ENCODE measurements around the gene ZNF772.

The ZNF772 gene

DNA sequence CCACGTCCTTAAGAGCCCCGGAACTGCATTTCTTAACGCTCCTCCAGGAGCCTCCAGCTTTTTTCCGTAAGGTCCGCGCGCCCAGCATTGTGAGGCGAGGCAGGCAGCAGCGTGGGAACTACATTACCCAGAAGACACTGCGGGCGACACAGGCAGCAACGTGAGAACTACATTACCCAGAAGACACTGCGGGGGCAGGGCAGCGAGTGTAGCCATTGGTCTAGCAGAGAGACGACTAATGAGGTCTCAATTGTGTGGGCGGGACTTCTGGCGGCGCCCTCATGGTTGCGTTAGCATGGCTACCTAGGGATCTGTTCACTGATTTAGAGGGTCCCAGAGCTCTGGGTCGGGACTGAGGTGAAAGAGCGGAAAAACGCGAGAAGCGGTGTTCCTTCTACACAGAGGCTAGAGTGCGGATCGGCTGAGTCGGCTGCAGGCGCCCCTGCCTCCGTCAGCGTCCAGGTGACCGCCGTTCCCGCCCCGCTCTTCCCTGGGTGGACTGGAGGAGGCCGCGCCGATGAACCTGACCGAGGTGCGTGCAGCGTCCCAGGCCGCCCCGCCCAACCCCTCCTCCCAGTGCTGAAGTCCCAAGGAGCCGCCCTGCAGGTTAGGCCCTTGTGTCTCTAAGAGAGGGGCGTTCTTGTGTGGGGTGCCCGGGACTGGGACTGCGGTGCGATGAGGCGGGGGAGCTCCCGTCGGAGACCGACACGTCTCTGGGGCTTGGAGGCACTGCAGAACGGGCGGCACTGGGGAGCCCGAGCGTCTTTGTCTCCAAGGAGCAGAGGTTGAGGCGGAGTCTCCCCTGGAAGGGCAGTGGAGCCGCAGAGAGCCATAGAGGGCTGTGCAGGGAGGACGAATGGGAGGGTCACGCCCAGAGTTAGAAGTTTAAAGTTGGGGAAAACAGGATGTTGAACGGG is 42.0 kb downstream of the ZNF772 start, which contains the start of gene ZNF749:
TSS of gene ZNF749 (plus strand) at position 264 of the 917 bp plus-strand sequence. CDS start at position 518, 254 bp downstream.
- peak; percentile 90 to 95 for DNase-seq (ENCODE audit: low read depth in 2 of 2)

DNA sequence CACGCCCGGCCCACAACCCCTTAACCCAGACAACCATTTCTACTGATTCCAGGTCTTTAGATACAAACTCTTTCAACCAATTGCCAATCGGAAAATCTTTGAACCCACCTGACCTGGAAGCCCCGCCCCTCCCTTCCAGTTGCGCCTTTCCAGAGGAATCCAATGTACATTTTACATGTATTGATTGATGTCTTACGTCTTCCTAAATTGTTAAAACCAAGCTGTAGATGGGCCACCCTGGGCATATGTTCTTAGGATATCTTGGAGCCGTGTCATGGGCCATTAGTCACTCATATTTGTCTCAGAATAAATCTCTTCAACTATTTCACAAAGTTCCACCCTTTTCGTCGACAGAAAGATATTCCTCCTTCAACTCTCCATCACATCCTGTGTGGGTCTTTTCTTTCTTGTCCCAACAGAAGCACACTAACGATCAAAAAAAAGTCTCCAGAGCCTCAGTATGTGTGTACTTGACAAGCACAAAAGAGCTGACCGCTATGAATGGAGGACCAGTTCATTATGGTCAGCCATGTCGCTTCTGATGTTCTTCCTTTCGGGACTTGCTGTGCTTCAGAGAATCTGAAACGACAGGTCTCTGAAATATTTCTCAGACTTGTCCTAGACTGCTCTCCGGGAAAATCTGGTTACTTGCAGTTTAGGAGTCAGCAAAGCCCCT is 42.8 kb downstream of the ZNF772 start:
- peak in 1 of 2 donors; percentile 3 for DNase-seq (ENCODE audit: low read depth in 2 of 2)

DNA sequence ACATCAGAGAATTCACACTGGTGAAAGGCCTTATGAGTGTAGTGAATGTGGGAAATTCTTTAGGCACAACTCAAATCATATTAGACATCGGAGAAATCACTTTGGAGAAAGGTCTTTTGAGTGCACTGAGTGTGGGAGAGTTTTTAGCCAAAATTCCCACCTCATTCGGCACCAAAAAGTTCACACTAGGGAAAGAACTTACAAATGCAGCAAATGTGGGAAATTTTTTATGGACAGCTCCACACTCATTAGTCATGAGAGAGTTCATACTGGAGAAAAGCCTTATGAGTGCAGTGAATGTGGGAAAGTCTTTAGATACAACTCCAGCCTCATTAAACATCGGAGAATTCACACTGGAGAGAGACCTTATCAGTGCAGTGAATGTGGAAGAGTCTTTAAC is 56.3 kb downstream of the ZNF772 start:
- DNase-seq (ENCODE audit: low read depth in 2 of 2) = no peak

DNA sequence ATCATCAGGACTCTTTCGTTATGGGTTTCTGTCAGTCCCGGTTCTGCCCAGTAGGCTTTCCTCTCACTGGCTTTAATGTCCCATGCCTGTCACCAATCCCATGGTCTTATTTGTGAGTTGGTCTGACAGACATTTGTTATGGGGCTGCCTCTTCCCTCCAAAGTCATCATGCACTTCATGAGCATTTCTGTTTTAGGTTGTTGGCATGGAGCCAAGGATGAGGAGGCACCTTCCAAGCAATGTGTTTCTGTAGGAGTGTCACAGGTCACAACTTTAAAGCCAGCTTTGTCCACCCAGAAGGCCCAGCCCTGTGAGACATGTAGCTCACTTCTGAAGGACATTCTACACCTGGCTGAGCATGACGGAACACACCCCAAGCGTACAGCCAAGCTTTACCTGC is 57.9 kb downstream of the ZNF772 start:
- no peak for DNase-seq (ENCODE audit: low read depth in 2 of 2)
